Measurements from ENCODE around the gene RPL10. TPM values are rescaled to one million over a fixed set of nuclear protein-coding genes. Genes with fewer than 3 reads are reported as not detected.

RPL10 gene
- polyA plus RNA-seq, 1 donor from 2014 or later: 3,689 TPM

DNA sequence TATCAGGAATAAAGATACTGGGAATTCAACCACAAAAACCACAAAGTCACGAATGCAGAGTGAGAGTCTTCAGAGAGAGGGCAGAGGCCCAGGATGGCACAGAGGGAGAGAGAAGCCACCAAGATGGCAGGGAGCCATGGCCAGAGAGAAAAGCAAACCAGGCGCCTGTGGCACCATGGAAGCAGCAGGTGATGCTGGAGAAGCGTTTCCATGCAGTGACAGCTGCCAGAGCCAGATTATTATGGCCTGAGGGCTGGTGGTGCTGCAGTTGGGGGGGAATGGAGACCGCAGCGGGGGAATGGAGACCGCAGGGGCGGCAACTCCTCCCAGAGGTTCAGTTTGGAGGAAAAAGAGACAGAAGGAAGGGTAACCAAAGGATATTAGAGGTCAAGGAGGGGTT lies 19.0 kb downstream of the RPL10 start:
- no peaks in the 10 kb centered on the region for H3K79me2 ChIP-seq (replicated peaks; ENCODE audit: insufficient read depth, low read length)
- no peak overlapping the region for H3K4me3 ChIP-seq (ENCODE audit: low read length)
- H3K27ac ChIP-seq (ENCODE audit: low read length): no peak overlapping the region
- no peak overlapping the region for H2AFZ ChIP-seq (ENCODE audit: low read depth, low read length)
- no peaks in the 10 kb centered on the region for H3K9me2 ChIP-seq (ENCODE audit: insufficient read depth, low read length)
- no peaks in the 10 kb centered on the region for H4K20me1 ChIP-seq (ENCODE audit: insufficient read depth)
- H3K27me3 ChIP-seq (ENCODE audit: insufficient read depth, low read depth, low read length): no peaks in the 10 kb centered on the region
- TF ChIP-seq CTCF (IDR thresholded peaks at IDR 0.05; ENCODE audit: poor library complexity, severe bottlenecking): no peak
- no peak for TF ChIP-seq REST (IDR thresholded peaks at IDR 0.05; ENCODE audit: borderline replicate concordance)
- TF ChIP-seq POLR2AphosphoS5 (IDR thresholded peaks at IDR 0.05): no peak
- TF ChIP-seq MXI1 (conservative IDR thresholded peaks at IDR 0.05; ENCODE audit: poor library complexity, severe bottlenecking): no peak
- no peak for TF ChIP-seq TAF1 (IDR thresholded peaks at IDR 0.05; ENCODE audit: low read depth)
- TF ChIP-seq EZH2 (IDR thresholded peaks at IDR 0.05; ENCODE audit: borderline replicate concordance, insufficient read depth, low read length, poor library complexity, severe bottlenecking): no peak
- no peak for TF ChIP-seq EP300 (conservative IDR thresholded peaks at IDR 0.05; ENCODE audit: poor library complexity, severe bottlenecking)
- no peak for TF ChIP-seq RAD21 (conservative IDR thresholded peaks at IDR 0.05)
- TF ChIP-seq SMC3 (conservative IDR thresholded peaks at IDR 0.05; ENCODE audit: poor library complexity): no peak
- H3K36me3 ChIP-seq (ENCODE audit: insufficient read depth, low read length): no peaks in the 10 kb centered on the region
- no peaks in the 10 kb centered on the region for H3F3A ChIP-seq (ENCODE audit: insufficient read depth, low read length, poor library complexity, severe bottlenecking)
- no peaks in the 10 kb centered on the region for H3K9me3 ChIP-seq (ENCODE audit: low read length)
- H3K9ac ChIP-seq (ENCODE audit: low read length): no peak overlapping the region
- no peak overlapping the region for H3K4me2 ChIP-seq (ENCODE audit: low read length)

- Histone ChIP-seq H3K4me2 (ENCODE audit: low read length) (no peak overlapping the region), H3K9ac (ENCODE audit: low read length) (no peak overlapping the region), H2AFZ (ENCODE audit: low read depth, low read length) (no peak overlapping the region), H3K27me3 (ENCODE audit: insufficient read depth, low read depth, low read length) (no peaks in the 10 kb centered on the region), H3F3A (ENCODE audit: insufficient read depth, low read length, poor library complexity, severe bottlenecking) (no peaks in the 10 kb centered on the region), H3K36me3 (ENCODE audit: insufficient read depth, low read length) (no peaks in the 10 kb centered on the region), H3K9me2 (ENCODE audit: insufficient read depth, low read length) (no peaks in the 10 kb centered on the region), H3K9me3 (ENCODE audit: low read length) (no peaks in the 10 kb centered on the region), H3K79me2 (replicated peaks; ENCODE audit: insufficient read depth, low read length) (no peaks in the 10 kb centered on the region), H3K4me3 (ENCODE audit: low read length) (no peak overlapping the region), H3K27ac (ENCODE audit: low read length) (no peak overlapping the region), H4K20me1 (ENCODE audit: insufficient read depth) (no peaks in the 10 kb centered on the region)
- TF ChIP-seq POLR2AphosphoS5 (IDR thresholded peaks at IDR 0.05) (no peak), EP300 (conservative IDR thresholded peaks at IDR 0.05; ENCODE audit: poor library complexity, severe bottlenecking) (no peak), REST (IDR thresholded peaks at IDR 0.05; ENCODE audit: borderline replicate concordance) (no peak), RAD21 (conservative IDR thresholded peaks at IDR 0.05) (no peak), CTCF (IDR thresholded peaks at IDR 0.05; ENCODE audit: poor library complexity, severe bottlenecking) (no peak), MXI1 (conservative IDR thresholded peaks at IDR 0.05; ENCODE audit: poor library complexity, severe bottlenecking) (no peak), TAF1 (IDR thresholded peaks at IDR 0.05; ENCODE audit: low read depth) (no peak), SMC3 (conservative IDR thresholded peaks at IDR 0.05; ENCODE audit: poor library complexity) (no peak), EZH2 (IDR thresholded peaks at IDR 0.05; ENCODE audit: borderline replicate concordance, insufficient read depth, low read length, poor library complexity, severe bottlenecking) (no peak)
Observed at GRCh38 chrX:154419189-154419588, 21.0 kb downstream of the RPL10 start.

All from neural cell (in vitro differentiated cells).